ENCODE measurements around the gene UBE2B. TPM values are rescaled to one million over a fixed set of nuclear protein-coding genes. Genes with fewer than 3 reads are reported as not detected.
A peak's percentile ranks its signal among the peaks of the same experiment; 100 is the strongest.
"Not testable (repeated sequence)": the region's sequence is repeated elsewhere in the genome, so short reads cannot be mapped to it uniquely, and the experiment has no call there.

UBE2B gene
- total RNA-seq, 1 donor from 2014 or later, result 70.9 TPM

DNA sequence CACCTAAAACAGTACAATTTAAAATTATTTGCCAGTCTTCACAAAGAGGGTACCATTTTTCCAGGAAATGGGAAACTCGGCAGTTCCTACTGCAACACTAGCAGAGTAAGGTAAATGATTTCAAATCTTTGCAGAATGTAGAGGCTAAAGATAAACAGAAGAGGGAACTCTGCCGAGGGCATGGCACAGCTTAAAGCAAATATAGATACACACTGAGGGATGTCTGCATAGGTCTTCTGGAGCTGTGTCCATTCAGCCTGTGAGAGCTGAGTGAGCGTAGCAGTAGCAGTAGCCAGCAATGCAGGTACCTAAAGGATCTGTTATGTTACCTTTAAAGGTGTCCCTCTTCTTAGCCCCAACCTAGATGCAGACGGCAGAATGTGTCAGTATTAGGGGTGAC, 21.9 kb upstream of the UBE2B start:
- H3K27me3 Mint-ChIP-seq, result no peaks in the 10 kb centered on the region

GRCh38 chr5:134355681-134356080, 15.7 kb upstream of the UBE2B start:
- no peaks in the 10 kb centered on the region for H3K9me3 Mint-ChIP-seq
- no peaks in the 10 kb centered on the region for H3K4me1 Mint-ChIP-seq (ENCODE audit: unreplicated experiment)
- H3K36me3 Mint-ChIP-seq, result no peaks in the 10 kb centered on the region
- no peak overlapping the region for H3K27ac Mint-ChIP-seq
- H3K4me3 Mint-ChIP-seq, result no peak overlapping the region
- no peak for TF ChIP-seq CTCF (conservative IDR thresholded peaks at IDR 0.05)
- DNase-seq (ENCODE audit: extremely low spot score, unreplicated experiment), result no peak
- H3K27me3 Mint-ChIP-seq, result no peaks in the 10 kb centered on the region

More for the DNA sequence above, 21.9 kb upstream of the UBE2B start:
- Mint-ChIP-seq H3K9me3 (no peaks in the 10 kb centered on the region), H3K4me1 (ENCODE audit: unreplicated experiment) (no peaks in the 10 kb centered on the region), H3K4me3 (no peak overlapping the region), H3K36me3 (peaks cover 12% of the 10 kb centered on the region), H3K27ac (no peak overlapping the region)
- TF ChIP-seq CTCF (conservative IDR thresholded peaks at IDR 0.05), result no peak
- no peak for DNase-seq (ENCODE audit: extremely low spot score, unreplicated experiment)

DNA sequence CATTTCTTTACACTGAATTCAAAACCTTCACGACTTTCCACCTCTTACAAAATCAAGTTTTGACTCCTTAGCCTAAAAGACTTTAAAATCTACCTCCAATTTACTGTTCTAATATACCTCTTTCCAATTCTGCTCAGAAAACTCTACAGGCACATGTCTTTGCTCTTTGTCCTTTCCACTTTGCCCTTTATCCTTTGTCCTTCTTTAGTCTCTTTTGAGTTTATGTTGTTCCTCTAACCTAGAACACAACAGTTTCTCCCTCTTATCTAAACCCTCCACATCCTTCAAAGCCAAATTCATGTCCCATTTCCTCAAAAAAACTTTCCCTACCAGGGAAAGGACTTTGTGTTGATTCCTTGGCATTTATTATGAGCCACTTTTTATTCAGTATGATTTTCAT, 5.8 kb upstream of the UBE2B start:
- no peaks in the 10 kb centered on the region for H3K27me3 Mint-ChIP-seq
- DNase-seq (ENCODE audit: extremely low spot score, unreplicated experiment), result no peak
- peaks cover 16% of the 10 kb centered on the region for H3K36me3 Mint-ChIP-seq
- H3K9me3 Mint-ChIP-seq, result peaks cover 9% of the 10 kb centered on the region
- H3K4me1 Mint-ChIP-seq (ENCODE audit: unreplicated experiment), result peaks cover 12% of the 10 kb centered on the region
- H3K27ac Mint-ChIP-seq, result no peak overlapping the region
- peak overlapping the region; percentile 3 for H3K4me3 Mint-ChIP-seq
- TF ChIP-seq CTCF (conservative IDR thresholded peaks at IDR 0.05), result no peak

DNA sequence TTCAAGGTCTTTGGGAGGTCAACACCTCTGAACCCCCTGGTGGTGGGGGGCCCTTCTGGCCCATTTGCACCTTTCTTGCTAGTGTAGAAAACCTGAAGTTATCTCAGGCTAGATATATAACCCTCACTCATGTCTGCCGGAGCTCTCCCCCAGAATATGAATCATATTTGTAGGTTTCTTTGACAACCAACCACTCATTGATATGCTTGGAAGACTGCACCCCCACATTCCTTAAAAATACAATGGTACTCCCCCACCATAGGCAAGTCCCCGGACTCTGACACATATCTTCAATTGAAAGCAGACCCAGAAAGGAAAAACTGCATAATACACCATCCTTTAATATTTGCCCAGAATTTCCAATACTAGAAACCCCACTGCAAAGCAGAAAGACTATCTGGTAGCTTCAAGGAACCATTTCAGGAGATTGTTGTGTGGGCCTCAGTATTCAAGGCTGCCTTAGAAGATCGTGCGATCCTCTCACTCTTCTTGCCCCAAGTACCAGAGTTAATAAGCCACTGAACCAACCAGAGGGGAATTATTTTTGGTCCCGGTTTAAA, 978 bp upstream of the UBE2B start:
- Mint-ChIP-seq H3K4me1 (ENCODE audit: unreplicated experiment) (peaks cover 24% of the 10 kb centered on the region), H3K27me3 (peaks cover 10% of the 10 kb centered on the region), H3K4me3 (peak overlapping the region; percentile 98), H3K27ac (peak overlapping the region; percentile 100), H3K9me3 (peaks cover 14% of the 10 kb centered on the region), H3K36me3 (peaks cover 28% of the 10 kb centered on the region)
- no peak for DNase-seq (ENCODE audit: extremely low spot score, unreplicated experiment)
- TF ChIP-seq CTCF (conservative IDR thresholded peaks at IDR 0.05), result no peak

DNA sequence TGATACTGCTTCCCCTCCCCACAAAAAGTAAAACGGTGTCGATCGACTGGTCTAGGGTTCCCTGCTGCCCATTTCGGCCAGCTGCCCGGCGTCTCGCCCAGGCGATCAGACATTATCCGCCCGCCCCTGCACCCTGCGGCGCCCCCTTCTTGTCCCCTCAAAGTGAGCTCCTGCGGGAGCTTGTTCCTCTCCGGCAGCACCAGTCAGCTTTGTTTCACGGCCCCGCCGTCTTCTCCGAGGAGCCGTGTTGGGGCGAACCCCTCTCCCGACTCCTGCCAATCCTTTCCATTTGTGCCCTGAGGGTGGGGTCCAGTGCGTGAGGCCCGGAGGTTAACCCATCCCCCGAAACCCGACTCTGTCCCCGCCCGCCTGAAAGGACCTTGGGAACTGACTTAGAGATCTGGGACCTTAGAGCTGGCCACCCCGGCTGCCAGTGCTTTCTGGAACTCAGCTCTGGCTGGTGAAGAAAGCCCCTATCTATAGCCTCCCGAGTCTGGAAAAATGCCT, 518 bp downstream of the UBE2B start:
- peak; percentile 73 for DNase-seq (ENCODE audit: extremely low spot score, unreplicated experiment)
- Mint-ChIP-seq H3K27ac (peak overlapping the region; percentile 100), H3K27me3 (peaks cover 10% of the 10 kb centered on the region), H3K36me3 (peaks cover 31% of the 10 kb centered on the region), H3K4me1 (ENCODE audit: unreplicated experiment) (peaks cover 20% of the 10 kb centered on the region), H3K4me3 (peak overlapping the region; percentile 98), H3K9me3 (peaks cover 12% of the 10 kb centered on the region)
- TF ChIP-seq CTCF (conservative IDR thresholded peaks at IDR 0.05), result no peak

- peaks cover 29% of the 10 kb centered on the region for H3K36me3 Mint-ChIP-seq
- H3K4me3 Mint-ChIP-seq, result peak overlapping the region; percentile 80
- peak overlapping the region; percentile 34 for H3K27ac Mint-ChIP-seq
- peaks cover 16% of the 10 kb centered on the region for H3K4me1 Mint-ChIP-seq (ENCODE audit: unreplicated experiment)
- H3K9me3 Mint-ChIP-seq; DNase-seq (ENCODE audit: extremely low spot score, unreplicated experiment); H3K27me3 Mint-ChIP-seq: not testable (repeated sequence)
Measured at GRCh38 chr5:134373633-134374032, 2.3 kb downstream of the UBE2B start.

All from type B pancreatic cell (in vitro differentiated cells).